NB4 (cell line): ENCODE results near the gene LAMA5.

ENCODE experiments used
- DNase-seq: peaks from one replicate; pipeline ENCODE4 v3.0.0; 2010; ENCODE audit warnings: low read depth
- H3K4me3 ChIP-seq: one replicate; pipeline ENCODE4 v1.5.1; 2011; ENCODE audit warnings: mild to moderate bottlenecking, low read depth, low read length, moderate library complexity
- CTCF ChIP-seq: IDR thresholded peaks from one replicate; pipeline ENCODE4 v1.5.1; 2012; ENCODE audit warnings: low read depth, low read length
- MAX ChIP-seq: IDR thresholded peaks from 2 replicates; pipeline ENCODE4 v1.6.1; 2011; ENCODE audit warnings: low read depth, low read length
- MYC ChIP-seq: IDR thresholded peaks from 2 replicates; pipeline ENCODE4 v1.6.1; 2011; ENCODE audit warnings: low read depth, low read length
- POLR2A ChIP-seq: IDR thresholded peaks from 2 replicates; pipeline ENCODE4 v1.6.1; 2011; ENCODE audit warnings: mild to moderate bottlenecking; ENCODE audit not compliant: insufficient read length; ENCODE audit errors: extremely low read depth

Gene LAMA5

GRCh38 chr20:62319346-62319909 is 47.7 kb downstream of the LAMA5 start:
- DNase-seq = no peak
- no peak for TF ChIP-seq CTCF
- no peak for TF ChIP-seq MYC
- TF ChIP-seq MAX = no peak
- no peak for TF ChIP-seq POLR2A
- H3K4me3 ChIP-seq = no peak overlapping the region

- DNase-seq = no peak
- no peak for TF ChIP-seq MYC
- TF ChIP-seq CTCF = no peak
- no peak for TF ChIP-seq MAX
- TF ChIP-seq POLR2A = no peak
- H3K4me3 ChIP-seq = no peak overlapping the region
Measured at GRCh38 chr20:62318400-62319345, 48.4 kb downstream of the LAMA5 start.

GRCh38 chr20:62317167-62317655 is 49.9 kb downstream of the LAMA5 start:
- H3K4me3 ChIP-seq = no peak overlapping the region
- DNase-seq = no peak
- TF ChIP-seq POLR2A (no peak), MAX (no peak)

GRCh38 chr20:62316331-62317166 is 50.6 kb downstream of the LAMA5 start:
- no peak overlapping the region for H3K4me3 ChIP-seq
- no peak for TF ChIP-seq MAX
- TF ChIP-seq POLR2A = no peak
- TF ChIP-seq MYC = no peak
- no peak for TF ChIP-seq CTCF
- DNase-seq = no peak

GRCh38 chr20:62315773-62316172 is 51.3 kb downstream of the LAMA5 start:
- TF ChIP-seq MYC = no peak
- no peak for TF ChIP-seq MAX
- no peak for TF ChIP-seq POLR2A
- no peak for TF ChIP-seq CTCF
- no peak overlapping the region for H3K4me3 ChIP-seq
- no peak for DNase-seq
